GM12801 (cell line): Measurements from ENCODE around the gene SIVA1.

Experiments used
- TF ChIP-seq, protein P1 (sequence below): IDR thresholded peaks from one replicate; pipeline ENCODE4 v1.5.1; 2011; ENCODE audit warnings: control low read depth; ENCODE audit not compliant: insufficient read length; ENCODE audit errors: extremely low read depth

The SIVA1 gene

DNA sequence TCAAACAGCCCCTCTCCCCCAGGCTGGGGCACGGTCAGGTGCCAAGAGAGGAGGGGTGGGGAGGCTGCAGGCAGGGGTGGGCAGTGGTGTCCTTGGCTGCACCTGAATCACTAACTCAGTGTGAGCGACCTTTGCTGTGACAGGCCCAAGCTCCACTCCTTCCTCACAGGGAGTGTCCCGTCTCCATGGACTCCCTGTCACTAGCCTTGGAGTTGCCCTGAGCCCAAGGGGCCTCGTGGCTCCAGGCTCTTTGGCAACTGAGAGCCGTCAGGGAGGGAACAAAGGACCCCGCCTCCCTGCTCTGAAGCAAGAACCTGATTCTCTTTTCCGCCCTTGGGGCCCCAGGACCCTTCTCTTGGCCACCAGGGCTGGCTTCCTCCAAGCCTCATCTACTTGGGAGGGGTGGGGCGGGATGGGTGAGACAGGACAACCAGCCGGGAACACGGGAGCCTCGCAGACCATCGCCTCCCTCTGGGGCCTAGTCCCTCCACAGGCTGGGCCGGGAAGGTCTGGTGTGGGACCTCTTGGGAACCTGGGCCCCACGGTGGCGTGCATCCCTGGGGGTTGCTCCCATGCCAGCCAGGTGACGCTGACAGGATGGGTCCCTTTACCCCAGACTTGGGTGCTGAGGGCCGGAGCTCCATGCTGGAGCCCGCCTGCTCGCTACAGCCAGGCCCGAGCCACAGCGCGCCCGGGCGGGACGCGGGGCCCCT is 29.9 kb upstream of the SIVA1 start:
- TF ChIP-seq, protein P1, sequence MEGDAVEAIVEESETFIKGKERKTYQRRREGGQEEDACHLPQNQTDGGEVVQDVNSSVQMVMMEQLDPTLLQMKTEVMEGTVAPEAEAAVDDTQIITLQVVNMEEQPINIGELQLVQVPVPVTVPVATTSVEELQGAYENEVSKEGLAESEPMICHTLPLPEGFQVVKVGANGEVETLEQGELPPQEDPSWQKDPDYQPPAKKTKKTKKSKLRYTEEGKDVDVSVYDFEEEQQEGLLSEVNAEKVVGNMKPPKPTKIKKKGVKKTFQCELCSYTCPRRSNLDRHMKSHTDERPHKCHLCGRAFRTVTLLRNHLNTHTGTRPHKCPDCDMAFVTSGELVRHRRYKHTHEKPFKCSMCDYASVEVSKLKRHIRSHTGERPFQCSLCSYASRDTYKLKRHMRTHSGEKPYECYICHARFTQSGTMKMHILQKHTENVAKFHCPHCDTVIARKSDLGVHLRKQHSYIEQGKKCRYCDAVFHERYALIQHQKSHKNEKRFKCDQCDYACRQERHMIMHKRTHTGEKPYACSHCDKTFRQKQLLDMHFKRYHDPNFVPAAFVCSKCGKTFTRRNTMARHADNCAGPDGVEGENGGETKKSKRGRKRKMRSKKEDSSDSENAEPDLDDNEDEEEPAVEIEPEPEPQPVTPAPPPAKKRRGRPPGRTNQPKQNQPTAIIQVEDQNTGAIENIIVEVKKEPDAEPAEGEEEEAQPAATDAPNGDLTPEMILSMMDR, result no peak

GRCh38 chr14:104723651-104724406 is 29.1 kb upstream of the SIVA1 start, which contains the start of gene ADSS1:
Gene ADSS1 (plus strand): TSS chr14:104724229. CDS start chr14:104724271, 42 bp downstream.
- TF ChIP-seq, protein P1, result peak; percentile 4

DNA sequence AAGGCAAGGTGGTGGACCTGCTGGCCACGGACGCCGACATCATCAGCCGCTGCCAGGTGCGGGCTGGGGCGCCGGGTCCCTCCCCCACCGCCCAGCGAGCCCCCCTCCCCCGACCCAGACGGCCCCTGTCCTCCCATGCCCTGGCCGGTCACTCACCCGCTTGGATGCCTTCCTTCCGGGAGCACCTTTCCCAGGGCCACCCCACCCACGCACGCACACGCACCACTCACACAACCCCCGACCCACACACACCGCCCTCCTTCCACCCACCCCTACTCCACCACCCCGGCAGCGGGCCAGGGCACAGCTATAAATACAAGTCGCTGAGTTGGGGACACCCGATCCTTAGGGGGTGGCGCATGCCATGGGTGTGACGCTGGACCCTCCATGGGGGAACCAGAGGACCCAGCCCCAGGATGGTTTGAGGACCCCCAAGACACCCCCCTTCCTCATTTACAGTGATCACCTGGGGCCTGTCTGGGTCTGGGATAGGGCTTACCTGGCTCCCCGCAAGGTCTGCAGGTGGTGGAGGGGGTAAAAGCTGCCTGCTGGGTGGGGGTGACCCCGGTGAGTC is 28.5 kb upstream of the SIVA1 start:
- TF ChIP-seq, protein P1, result no peak

DNA sequence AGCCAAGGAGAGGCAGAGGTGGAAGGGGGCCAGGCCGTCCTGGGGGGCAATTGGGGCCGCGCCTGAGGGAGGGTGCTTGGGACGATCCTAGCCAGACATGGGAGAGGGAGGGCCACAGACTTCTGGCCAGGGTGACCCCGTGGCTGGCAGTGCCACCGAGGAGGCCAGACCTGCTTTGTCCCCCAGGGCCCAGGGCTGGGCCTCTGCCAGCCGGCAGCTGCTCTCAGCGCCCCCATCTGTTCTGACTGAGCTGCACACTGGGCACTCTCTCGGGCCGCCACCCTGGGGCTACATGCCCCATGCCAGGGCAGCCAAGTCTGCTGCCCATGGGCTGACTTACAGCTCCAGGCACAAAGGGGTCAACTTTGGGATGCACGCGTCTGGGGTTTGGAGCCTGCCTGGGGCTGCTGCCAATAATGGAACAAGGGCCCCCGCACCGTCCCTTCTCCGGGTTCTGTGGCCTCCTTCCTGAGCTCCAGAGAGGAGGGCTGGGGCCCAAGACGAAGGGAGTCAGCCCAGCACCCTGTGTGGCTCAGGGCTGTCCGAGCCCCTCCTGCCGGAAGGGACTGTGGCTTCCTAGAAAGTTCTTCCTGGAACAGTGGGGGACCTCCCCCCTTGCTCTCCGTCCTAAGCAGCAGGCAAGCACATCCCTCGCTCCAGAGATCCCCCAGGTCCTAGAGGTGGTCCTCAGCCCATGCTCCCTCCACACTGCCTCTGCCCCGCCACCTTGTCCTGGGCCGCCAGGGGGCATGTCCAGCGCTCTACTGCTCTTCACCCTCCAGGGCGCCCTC is 27.8 kb upstream of the SIVA1 start:
- TF ChIP-seq, protein P1, result no peak

DNA sequence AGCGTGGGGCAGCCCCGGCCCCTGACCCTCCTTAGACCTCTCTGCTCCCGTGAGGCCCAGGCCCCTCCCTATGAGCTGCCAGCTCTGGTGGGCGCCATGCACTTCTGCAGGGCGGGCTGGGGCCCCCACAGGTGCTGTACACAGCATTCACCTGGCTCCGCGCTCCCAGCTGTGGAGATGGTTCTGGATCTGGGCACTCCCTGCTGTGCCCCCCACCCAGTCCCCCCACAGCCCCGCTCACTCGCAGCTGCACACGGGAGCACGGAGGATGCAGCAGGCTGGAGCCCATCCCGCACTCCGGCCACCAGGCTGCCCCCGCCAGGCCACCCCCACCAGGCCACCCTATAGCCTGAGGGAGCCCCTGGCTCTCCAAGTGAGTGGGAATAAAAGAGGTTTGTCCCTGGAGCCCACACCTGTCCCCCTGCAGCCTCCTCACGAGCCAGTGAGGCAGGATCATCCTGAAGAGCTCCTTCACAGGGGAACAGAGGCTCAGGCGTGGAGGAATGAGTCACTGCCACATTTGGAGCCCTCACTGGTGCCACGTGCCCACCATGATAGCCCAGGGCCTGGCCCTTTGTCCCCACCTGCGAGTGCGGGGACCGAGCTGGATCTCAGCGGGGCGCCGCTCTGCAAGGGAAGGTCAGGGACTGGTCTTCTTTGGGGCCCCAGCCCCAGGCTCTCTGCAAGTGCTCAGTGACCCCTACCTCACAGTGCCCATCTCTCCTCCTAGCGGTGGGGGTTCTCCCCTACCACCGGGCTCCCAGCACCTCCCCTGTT is 27.0 kb upstream of the SIVA1 start:
- TF ChIP-seq, protein P1, result no peak

DNA sequence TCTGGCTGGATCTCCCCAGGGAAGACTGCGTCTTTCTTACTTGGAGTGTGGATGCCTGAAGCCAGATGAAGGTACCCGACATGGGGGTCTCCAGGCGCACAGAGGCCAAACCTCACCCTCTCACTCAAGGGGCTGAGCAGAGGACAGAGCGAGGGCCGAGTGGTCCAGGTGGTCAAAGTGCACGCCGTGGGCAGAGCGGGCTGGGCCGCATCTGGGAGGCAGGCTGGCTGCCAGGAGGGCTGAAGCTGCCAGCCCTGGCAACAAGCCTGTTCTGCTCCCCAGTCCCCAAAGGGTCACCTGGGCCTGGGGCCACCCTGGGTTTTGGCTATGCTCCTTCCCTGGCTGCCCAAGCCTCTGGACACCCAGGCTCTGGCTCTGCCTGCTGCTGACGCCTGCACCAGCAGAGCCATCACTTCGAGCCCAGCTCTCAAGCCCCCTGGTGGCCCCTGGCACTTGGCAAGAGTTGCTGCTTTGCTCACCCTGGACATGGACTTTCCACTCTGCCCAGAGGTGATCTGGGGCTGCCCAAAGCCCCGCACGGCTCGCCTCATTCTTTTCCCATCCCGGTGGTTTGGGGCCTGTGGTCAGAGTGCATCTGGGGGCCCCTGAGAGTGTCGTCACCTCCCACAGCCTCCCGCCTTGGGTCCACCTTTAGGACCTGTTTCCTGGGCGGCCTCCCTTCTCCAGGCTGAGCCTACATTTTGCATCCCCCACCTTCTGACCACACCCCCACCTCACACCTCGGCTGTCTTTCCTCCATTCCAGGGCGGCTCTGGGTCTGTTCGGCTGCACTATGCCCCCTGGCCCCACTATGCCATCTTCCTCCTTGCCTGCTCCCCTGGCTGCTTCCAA is 26.1 kb upstream of the SIVA1 start:
- TF ChIP-seq, protein P1, result no peak
